Right lobe of liver (tissue), 6 donors: ENCODE data around the gene MAPT. TPM values are rescaled to one million over a fixed set of nuclear protein-coding genes. Genes with fewer than 3 reads are reported as not detected.
"Not testable (repeated sequence)": the region's sequence is repeated elsewhere in the genome, so short reads cannot be mapped to it uniquely, and the experiment has no call there.

ENCODE experiments used
- ATAC-seq, 4 donors: fragments of 200-7000 bp; cut with Tn5 transposase; one replicate each; pipeline ENCODE4 v1.9.1; 2020; ENCODE audit warnings: mild to moderate bottlenecking in 4 of 4, moderate library complexity in 4 of 4
- DNase-seq, 3 donors: peaks; one replicate each; pipeline ENCODE4 v3.0.0-alpha.2; 2020
- H3K27ac ChIP-seq, 3 donors: fragments of 200-600 bp; one replicate each; pipeline ENCODE4 v1.8.0; 2022
- H3K27me3 ChIP-seq, 2 donors: fragments of 200-600 bp; one replicate each; pipeline ENCODE4 v1.8.0; 2022
- H3K36me3 ChIP-seq, 4 donors: fragments of 200-600 bp; sonication (generic) in 1 of 4; one replicate each; pipeline versions ENCODE4 v1.5.1 to v1.8.0; 2017 to 2022; ENCODE audit warnings: control low read depth in 1 of 4
- H3K4me1 ChIP-seq, 4 donors: fragments of 200-600 bp; sonication (generic) in 1 of 4; one replicate each; pipeline versions ENCODE4 v1.5.1 to v1.8.0; 2017 to 2022; ENCODE audit warnings: control low read depth in 1 of 4
- H3K4me3 ChIP-seq, 3 donors: fragments of 200-600 bp; one replicate each; pipeline ENCODE4 v1.8.0; 2022
- H3K9me3 ChIP-seq, 4 donors: fragments of 200-600 bp; sonication (generic) in 1 of 4; one replicate each; pipeline versions ENCODE4 v1.5.1 to v1.8.0; 2017 to 2022; ENCODE audit warnings: control low read depth in 1 of 4
- POLR2A ChIP-seq: fragments of 450-650 bp; IDR thresholded peaks from one replicate; pipeline ENCODE4 v1.6.1; 2017; ENCODE audit warnings: antibody characterized with exemption, mild to moderate bottlenecking
- WGBS: methylation state at CpG from one replicate; pipeline ENCODE4 v1.1.6; 2018; ENCODE audit warnings: low coverage, low lambda C conversion rate; ENCODE audit not compliant: insufficient coverage; ENCODE audit errors: missing lambda C conversion rate; 5-methylcytosine and 5-hydroxymethylcytosine counted together
- intact Hi-C, 2 donors: fragments of 100-400 bp; cut with DNase I; formaldehyde crosslinking; loops; one replicate each; pipeline versions ENCODE4 v1.11.2 to v1.14.1; 2022
- total RNA-seq, 6 experiments: library from RNA; depleted of rRNA in 2 of 6; stranded (reverse); fragments of >200 nt in 2 of 6; fragmentation: NEBNext Ultra II Directional in 3 of 6; extraction: Animal tissue kit (Norgen Biotek cat#: 25700) in 3 of 6; gene quantifications; one replicate each; pipeline versions ENCODE4 v1.1.0 to v1.2.4, GENCODE V29; 2016 to 2023
- TF ChIP-seq, protein P1 (sequence below), 4 donors: fragments of 200-600 bp in 3 of 4; fragments of 450-650 bp in 1 of 4; IDR thresholded peaks; one replicate each; pipeline versions ENCODE4 v1.5.1 to v1.8.0; 2016 to 2022; ENCODE audit warnings: antibody characterized with exemption in 4 of 4, mild to moderate bottlenecking in 2 of 4
- donor health status: DM: no; HTN: yes; CAD: no.
- donor health status: DM: no; HTN: no; CAD: no.
- donor health status: DM: no; HTN: no; CAD: no.
- donor health status: DM: no; HTN: yes; CAD: no.
- donor health status: DM: no; HTN: yes; CAD: no.

MAPT gene
- total RNA-seq, 6 experiments from 2014 or later, result 0.39 to 4.9 (median 0.59) TPM

DNA sequence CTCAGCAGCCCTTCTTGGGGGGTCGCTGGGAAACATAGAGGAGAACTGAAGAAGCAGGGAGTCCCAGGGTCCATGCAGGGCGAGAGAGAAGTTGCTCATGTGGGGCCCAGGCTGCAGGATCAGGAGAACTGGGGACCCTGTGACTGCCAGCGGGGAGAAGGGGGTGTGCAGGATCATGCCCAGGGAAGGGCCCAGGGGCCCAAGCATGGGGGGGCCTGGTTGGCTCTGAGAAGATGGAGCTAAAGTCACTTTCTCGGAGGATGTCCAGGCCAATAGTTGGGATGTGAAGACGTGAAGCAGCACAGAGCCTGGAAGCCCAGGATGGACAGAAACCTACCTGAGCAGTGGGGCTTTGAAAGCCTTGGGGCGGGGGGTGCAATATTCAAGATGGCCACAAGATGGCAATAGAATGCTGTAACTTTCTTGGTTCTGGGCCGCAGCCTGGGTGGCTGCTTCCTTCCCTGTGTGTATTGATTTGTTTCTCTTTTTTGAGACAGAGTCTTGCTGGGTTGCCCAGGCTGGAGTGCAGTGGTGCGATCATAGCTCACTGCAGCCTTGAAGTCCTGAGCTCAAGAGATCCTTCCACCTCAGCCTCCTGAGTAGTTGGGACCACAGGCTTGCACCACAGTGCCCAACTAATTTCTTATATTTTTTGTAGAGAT, 108.1 kb downstream of the MAPT start:
- DNase-seq, result peak; percentile 64 to 69 (median 66)
- H3K27me3 ChIP-seq, result no peaks in the 10 kb centered on the region
- intact Hi-C loops, result loop anchor here in 1 of 2 donors (10.0 kb wide), 1 partner anchor 212 kb away; no protein-coding TSS in a partner anchor
- WGBS, result 25% methylated on average over 4 of the region's 8 CpGs
- peak; percentile 85 to 93 (median 90) for ATAC-seq
- TF ChIP-seq, protein P1, sequence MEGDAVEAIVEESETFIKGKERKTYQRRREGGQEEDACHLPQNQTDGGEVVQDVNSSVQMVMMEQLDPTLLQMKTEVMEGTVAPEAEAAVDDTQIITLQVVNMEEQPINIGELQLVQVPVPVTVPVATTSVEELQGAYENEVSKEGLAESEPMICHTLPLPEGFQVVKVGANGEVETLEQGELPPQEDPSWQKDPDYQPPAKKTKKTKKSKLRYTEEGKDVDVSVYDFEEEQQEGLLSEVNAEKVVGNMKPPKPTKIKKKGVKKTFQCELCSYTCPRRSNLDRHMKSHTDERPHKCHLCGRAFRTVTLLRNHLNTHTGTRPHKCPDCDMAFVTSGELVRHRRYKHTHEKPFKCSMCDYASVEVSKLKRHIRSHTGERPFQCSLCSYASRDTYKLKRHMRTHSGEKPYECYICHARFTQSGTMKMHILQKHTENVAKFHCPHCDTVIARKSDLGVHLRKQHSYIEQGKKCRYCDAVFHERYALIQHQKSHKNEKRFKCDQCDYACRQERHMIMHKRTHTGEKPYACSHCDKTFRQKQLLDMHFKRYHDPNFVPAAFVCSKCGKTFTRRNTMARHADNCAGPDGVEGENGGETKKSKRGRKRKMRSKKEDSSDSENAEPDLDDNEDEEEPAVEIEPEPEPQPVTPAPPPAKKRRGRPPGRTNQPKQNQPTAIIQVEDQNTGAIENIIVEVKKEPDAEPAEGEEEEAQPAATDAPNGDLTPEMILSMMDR (IDR thresholded peaks at IDR 0.05), result peak; percentile 93 to 97 (median 96)
- TF ChIP-seq POLR2A, result no peak
- no peak overlapping the region for H3K4me3 ChIP-seq
- no peaks in the 10 kb centered on the region for H3K36me3 ChIP-seq
- no peak overlapping the region for H3K27ac ChIP-seq
- no peaks in the 10 kb centered on the region for H3K9me3 ChIP-seq
- H3K4me1 ChIP-seq, result peaks cover 0 to 14% (median 3%) of the 10 kb centered on the region in 4 donors

DNA sequence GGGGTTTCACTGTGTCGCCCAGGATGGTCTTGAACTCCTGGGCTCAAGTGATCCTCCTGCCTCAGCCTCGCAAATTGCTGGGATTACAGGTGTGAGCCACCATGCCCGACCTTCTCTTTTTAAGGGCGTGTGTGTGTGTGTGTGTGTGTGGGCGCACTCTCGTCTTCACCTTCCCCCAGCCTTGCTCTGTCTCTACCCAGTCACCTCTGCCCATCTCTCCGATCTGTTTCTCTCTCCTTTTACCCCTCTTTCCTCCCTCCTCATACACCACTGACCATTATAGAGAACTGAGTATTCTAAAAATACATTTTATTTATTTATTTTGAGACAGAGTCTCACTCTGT, 108.6 kb downstream of the MAPT start:
- DNase-seq (no peak), ATAC-seq (no peak)
- Histone ChIP-seq H3K36me3 (no peaks in the 10 kb centered on the region), H3K9me3 (no peaks in the 10 kb centered on the region), H3K4me1 (peaks cover 0 to 14% (median 3%) of the 10 kb centered on the region in 4 donors), H3K27ac (no peak overlapping the region), H3K27me3 (no peaks in the 10 kb centered on the region), H3K4me3 (no peak overlapping the region)
- WGBS, result 69% methylated on average over 7 of the region's 7 CpGs
- intact Hi-C loops, result loop anchor here in 1 of 2 donors (10.0 kb wide), 1 partner anchor 212 kb away; no protein-coding TSS in a partner anchor
- TF ChIP-seq, protein P1 (IDR thresholded peaks at IDR 0.05), result no peak
- no peak for TF ChIP-seq POLR2A

DNA sequence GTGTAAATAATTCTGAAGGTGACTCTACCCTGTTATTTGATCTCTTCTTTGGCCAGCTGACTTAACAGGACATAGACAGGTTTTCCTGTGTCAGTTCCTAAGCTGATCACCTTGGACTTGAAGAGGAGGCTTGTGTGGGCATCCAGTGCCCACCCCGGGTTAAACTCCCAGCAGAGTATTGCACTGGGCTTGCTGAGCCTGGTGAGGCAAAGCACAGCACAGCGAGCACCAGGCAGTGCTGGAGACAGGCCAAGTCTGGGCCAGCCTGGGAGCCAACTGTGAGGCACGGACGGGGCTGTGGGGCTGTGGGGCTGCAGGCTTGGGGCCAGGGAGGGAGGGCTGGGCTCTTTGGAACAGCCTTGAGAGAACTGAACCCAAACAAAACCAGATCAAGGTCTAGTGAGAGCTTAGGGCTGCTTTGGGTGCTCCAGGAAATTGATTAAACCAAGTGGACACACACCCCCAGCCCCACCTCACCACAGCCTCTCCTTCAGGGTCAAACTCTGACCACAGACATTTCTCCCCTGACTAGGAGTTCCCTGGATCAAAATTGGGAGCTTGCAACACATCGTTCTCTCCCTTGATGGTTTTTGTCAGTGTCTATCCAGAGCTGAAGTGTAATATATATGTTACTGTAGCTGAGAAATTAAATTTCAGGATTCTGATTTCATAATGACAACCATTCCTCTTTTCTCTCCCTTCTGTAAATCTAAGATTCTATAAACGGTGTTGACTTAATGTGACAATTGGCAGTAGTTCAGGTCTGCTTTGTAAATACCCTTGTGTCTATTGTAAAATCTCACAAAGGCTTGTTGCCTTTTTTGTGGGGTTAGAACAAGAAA, 109.8 kb downstream of the MAPT start:
- no peak overlapping the region for H3K27ac ChIP-seq
- DNase-seq, result peak; percentile 76 to 81 (median 81)
- WGBS, result 25% methylated on average over 6 of the region's 6 CpGs
- no peak overlapping the region for H3K4me3 ChIP-seq
- H3K9me3 ChIP-seq, result no peaks in the 10 kb centered on the region
- peaks cover 0 to 14% (median 3%) of the 10 kb centered on the region in 4 donors for H3K4me1 ChIP-seq
- H3K27me3 ChIP-seq, result no peaks in the 10 kb centered on the region
- no peaks in the 10 kb centered on the region for H3K36me3 ChIP-seq
- no peak for TF ChIP-seq POLR2A
- TF ChIP-seq, protein P1 (IDR thresholded peaks at IDR 0.05), result no peak
- peak; percentile 69 to 81 (median 80) for ATAC-seq
- intact Hi-C loops, result loop anchor here in 1 of 2 donors (10.0 kb wide), 1 partner anchor 211 kb away; no protein-coding TSS in a partner anchor

DNA sequence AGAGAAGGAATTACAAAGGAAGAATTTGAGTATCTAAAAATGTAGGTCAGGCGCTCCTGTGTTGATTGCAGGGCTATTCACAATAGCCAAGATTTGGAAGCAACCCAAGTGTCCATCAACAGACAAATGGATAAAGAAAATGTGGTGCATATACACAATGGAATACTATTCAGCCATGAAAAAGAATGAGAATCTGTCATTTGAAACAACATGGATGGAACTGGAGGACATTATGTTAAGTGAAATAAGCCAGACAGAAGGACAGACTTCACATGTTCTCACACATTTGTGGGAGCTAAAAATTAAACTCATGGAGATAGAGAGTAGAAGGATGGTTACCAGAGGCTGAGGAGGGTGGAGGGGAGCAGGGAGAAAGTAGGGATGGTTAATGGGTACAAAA, 111.7 kb downstream of the MAPT start:
- intact Hi-C loops, result loop anchor here in 1 of 2 donors (10.0 kb wide), 1 partner anchor 209 kb away; no protein-coding TSS in a partner anchor
- H3K36me3 ChIP-seq, DNase-seq, H3K9me3 ChIP-seq, ATAC-seq, H3K4me3 ChIP-seq, H3K27me3 ChIP-seq, H3K27ac ChIP-seq: not testable (repeated sequence)
- H3K4me1 ChIP-seq, result peaks cover 0 to 14% (median 3%) of the 10 kb centered on the region in 4 donors
- 100% methylated on average over 1 of the region's 1 CpG for WGBS
